Panc1 (cell line): ENCODE data around the gene SLC6A20. TPM values are rescaled to one million over a fixed set of nuclear protein-coding genes. Genes with fewer than 3 reads are reported as not detected.
"Not testable (repeated sequence)": the region's sequence is repeated elsewhere in the genome, so short reads cannot be mapped to it uniquely, and the experiment has no call there.

Experiments used
- ATAC-seq: fragments of 200-7000 bp; cut with Tn5 transposase; 2 replicates; pipeline ENCODE4 v1.9.1; 2020; ENCODE audit warnings: mild to moderate bottlenecking, moderate library complexity
- BruUV-seq: library from RNA; stranded (reverse); fragments of 400-500 nt; replicated peaks from 2 replicates; lab custom pipeline; 2021; lab: Mats Ljungman, UMichigan
- CTCF ChIA-PET: fragments of 300-600 bp; sonication (Branson Sonifier 250); formaldehyde crosslinking; loops from one replicate; lab custom pipeline; 2022; ENCODE audit warnings: antibody characterized with exemption; lab: Charles Lee
- POLR2A ChIA-PET: fragments of 300-600 bp; sonication (Branson Sonifier 250); formaldehyde crosslinking; loops from one replicate; lab custom pipeline; 2022; ENCODE audit warnings: antibody characterized with exemption; lab: Charles Lee
- DNase-seq: peaks from one replicate; pipeline ENCODE4 v3.0.0-alpha.2; 2010; ENCODE audit warnings: low read depth, low spot score
- H3K27ac ChIP-seq: 2 replicates; pipeline ENCODE4 v1.5.1; 2011; ENCODE audit warnings: mild to moderate bottlenecking, low read length, inconsistent platforms
- H3K27me3 ChIP-seq: fragments of 200-500 bp; sonication (Bioruptor generic); 2 replicates; pipeline ENCODE4 v1.6.0; 2014; ENCODE audit warnings: low read length, inconsistent platforms; ENCODE audit not compliant: control insufficient read depth, insufficient read depth
- H3K36me3 ChIP-seq: fragments of 200-500 bp; sonication (Bioruptor generic); 2 replicates; pipeline ENCODE4 v1.5.1; 2014; ENCODE audit warnings: inconsistent platforms, mild to moderate bottlenecking, low read length, moderate library complexity; ENCODE audit not compliant: control insufficient read depth, insufficient read depth
- H3K4me1 ChIP-seq: 2 replicates; pipeline ENCODE4 v1.5.1; 2011; ENCODE audit warnings: inconsistent platforms, mild to moderate bottlenecking, low read length, moderate library complexity; ENCODE audit not compliant: control insufficient read depth, insufficient read depth
- H3K4me3 ChIP-seq, 2 experiments: 2 replicates each; pipeline ENCODE4 v1.5.1; 2011 to 2012; ENCODE audit warnings: low read depth in 2 of 2, low read length in 2 of 2, mild to moderate bottlenecking in 2 of 2, inconsistent platforms in 1 of 2, moderate library complexity in 1 of 2
- H3K9me3 ChIP-seq: fragments of 200-500 bp; sonication (Bioruptor generic); 2 replicates; pipeline ENCODE4 v1.5.1; 2014; ENCODE audit warnings: low read depth, mild to moderate bottlenecking, inconsistent platforms, low read length, moderate library complexity; ENCODE audit not compliant: control insufficient read depth, insufficient read depth
- POLR2AphosphoS5 ChIP-seq: IDR thresholded peaks from 2 replicates; pipeline ENCODE4 v1.6.1; 2012; ENCODE audit warnings: mild to moderate bottlenecking, low read depth, low read length, moderate library complexity
- SIN3A ChIP-seq: IDR thresholded peaks from 2 replicates; pipeline ENCODE4 v1.6.1; 2012; ENCODE audit warnings: low read depth, mild to moderate bottlenecking, low read length, moderate library complexity, borderline replicate concordance; ENCODE audit not compliant: insufficient read depth
- TCF7L2 ChIP-seq: IDR thresholded peaks from 2 replicates; pipeline ENCODE4 v1.6.1; 2011; ENCODE audit warnings: mild to moderate bottlenecking, low read depth, low read length, inconsistent platforms
- in situ Hi-C: cut with HindIII; loops from 2 replicates; pipeline ENCODE4 v1.10.0; 2016; ENCODE audit warnings: low sequenced_read_pairs, low pct_unique_long_range_greater_than_20kb
- intact Hi-C: fragments of 100-400 bp; cut with micrococcal nuclease; formaldehyde crosslinking; loops from one replicate; pipeline ENCODE4 v1.10.0; 2022; ENCODE audit not compliant: unreplicated experiment
- total RNA-seq: library from RNA; stranded (reverse); gene quantifications from one replicate; pipeline ENCODE4 v1.2.1, GENCODE V29; 2021; ENCODE audit not compliant: unreplicated experiment
- TF ChIP-seq, protein P1 (sequence below): fragments of 450-650 bp; IDR thresholded peaks from 2 replicates; pipeline ENCODE4 v1.5.1; 2017; ENCODE audit warnings: mild to moderate bottlenecking
- TF ChIP-seq, protein P2 (sequence below), 2 experiments: IDR thresholded peaks; 2 replicates each; pipeline ENCODE4 v1.6.1; 2011 to 2012; ENCODE audit warnings: low read depth in 2 of 2, control low read depth in 1 of 2, low read length in 1 of 2, mild to moderate bottlenecking in 1 of 2, moderate library complexity in 1 of 2; ENCODE audit not compliant: insufficient read depth in 1 of 2

The SLC6A20 gene
- total RNA-seq, 1 experiment from 2014 or later, result 0.28 TPM

DNA sequence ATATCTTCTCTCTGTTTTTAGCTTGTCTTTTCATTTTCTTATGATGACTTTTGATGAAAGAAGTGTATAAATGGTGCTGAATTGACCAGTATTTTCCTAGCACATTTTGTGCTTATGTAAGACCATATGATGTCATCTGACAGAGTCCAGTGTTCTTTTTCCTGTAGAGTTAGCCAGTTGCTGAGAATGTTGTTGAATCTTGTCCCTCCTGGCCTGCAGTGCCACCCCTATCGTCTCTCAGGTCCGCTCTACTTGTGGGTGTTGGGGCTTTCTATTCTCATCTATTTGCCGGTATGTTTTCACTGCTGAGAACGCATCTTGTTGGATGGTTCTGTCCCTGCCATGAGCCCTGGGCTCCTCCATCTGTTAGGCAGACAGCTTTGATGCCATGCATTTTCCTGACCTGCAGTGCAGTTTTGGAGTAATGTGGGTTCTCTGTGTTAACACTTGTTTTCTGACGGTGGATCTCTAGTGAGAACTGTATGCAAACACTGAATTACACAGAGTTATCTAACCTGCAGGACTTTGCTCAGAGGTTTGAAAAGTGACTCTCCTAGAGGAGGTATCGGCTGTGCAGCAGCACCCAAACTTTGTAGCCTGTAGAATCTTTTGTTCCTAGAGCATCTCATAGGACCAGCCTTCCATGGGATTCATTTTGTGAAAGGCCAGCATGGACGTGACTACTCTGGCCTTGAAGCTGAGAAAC, 44.6 kb downstream of the SLC6A20 start:
- intact Hi-C loops, result no loop called here
- Histone ChIP-seq H3K9me3 (no peaks in the 10 kb centered on the region), H3K27me3 (no peaks in the 10 kb centered on the region), H3K27ac (no peak overlapping the region), H3K36me3 (no peaks in the 10 kb centered on the region), H3K4me1 (no peaks in the 10 kb centered on the region), H3K4me3 (no peak overlapping the region)
- TF ChIP-seq SIN3A (no peak), TCF7L2 (no peak), POLR2AphosphoS5 (no peak)
- TF ChIP-seq, protein P1, sequence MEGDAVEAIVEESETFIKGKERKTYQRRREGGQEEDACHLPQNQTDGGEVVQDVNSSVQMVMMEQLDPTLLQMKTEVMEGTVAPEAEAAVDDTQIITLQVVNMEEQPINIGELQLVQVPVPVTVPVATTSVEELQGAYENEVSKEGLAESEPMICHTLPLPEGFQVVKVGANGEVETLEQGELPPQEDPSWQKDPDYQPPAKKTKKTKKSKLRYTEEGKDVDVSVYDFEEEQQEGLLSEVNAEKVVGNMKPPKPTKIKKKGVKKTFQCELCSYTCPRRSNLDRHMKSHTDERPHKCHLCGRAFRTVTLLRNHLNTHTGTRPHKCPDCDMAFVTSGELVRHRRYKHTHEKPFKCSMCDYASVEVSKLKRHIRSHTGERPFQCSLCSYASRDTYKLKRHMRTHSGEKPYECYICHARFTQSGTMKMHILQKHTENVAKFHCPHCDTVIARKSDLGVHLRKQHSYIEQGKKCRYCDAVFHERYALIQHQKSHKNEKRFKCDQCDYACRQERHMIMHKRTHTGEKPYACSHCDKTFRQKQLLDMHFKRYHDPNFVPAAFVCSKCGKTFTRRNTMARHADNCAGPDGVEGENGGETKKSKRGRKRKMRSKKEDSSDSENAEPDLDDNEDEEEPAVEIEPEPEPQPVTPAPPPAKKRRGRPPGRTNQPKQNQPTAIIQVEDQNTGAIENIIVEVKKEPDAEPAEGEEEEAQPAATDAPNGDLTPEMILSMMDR, result no peak
- TF ChIP-seq, protein P2, sequence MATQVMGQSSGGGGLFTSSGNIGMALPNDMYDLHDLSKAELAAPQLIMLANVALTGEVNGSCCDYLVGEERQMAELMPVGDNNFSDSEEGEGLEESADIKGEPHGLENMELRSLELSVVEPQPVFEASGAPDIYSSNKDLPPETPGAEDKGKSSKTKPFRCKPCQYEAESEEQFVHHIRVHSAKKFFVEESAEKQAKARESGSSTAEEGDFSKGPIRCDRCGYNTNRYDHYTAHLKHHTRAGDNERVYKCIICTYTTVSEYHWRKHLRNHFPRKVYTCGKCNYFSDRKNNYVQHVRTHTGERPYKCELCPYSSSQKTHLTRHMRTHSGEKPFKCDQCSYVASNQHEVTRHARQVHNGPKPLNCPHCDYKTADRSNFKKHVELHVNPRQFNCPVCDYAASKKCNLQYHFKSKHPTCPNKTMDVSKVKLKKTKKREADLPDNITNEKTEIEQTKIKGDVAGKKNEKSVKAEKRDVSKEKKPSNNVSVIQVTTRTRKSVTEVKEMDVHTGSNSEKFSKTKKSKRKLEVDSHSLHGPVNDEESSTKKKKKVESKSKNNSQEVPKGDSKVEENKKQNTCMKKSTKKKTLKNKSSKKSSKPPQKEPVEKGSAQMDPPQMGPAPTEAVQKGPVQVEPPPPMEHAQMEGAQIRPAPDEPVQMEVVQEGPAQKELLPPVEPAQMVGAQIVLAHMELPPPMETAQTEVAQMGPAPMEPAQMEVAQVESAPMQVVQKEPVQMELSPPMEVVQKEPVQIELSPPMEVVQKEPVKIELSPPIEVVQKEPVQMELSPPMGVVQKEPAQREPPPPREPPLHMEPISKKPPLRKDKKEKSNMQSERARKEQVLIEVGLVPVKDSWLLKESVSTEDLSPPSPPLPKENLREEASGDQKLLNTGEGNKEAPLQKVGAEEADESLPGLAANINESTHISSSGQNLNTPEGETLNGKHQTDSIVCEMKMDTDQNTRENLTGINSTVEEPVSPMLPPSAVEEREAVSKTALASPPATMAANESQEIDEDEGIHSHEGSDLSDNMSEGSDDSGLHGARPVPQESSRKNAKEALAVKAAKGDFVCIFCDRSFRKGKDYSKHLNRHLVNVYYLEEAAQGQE (IDR thresholded peaks at IDR 0.05; ENCODE audit: insufficient read depth in 1 of 2, low read depth in 2 of 2, low read length in 1 of 2), result no peak
- POLR2A ChIA-PET, result no interaction called here
- ATAC-seq (no peak), DNase-seq (no peak)
- in situ Hi-C loops, result no loop called here
- no TSS peak for BruUV-seq
- CTCF ChIA-PET, result no interaction called here

DNA sequence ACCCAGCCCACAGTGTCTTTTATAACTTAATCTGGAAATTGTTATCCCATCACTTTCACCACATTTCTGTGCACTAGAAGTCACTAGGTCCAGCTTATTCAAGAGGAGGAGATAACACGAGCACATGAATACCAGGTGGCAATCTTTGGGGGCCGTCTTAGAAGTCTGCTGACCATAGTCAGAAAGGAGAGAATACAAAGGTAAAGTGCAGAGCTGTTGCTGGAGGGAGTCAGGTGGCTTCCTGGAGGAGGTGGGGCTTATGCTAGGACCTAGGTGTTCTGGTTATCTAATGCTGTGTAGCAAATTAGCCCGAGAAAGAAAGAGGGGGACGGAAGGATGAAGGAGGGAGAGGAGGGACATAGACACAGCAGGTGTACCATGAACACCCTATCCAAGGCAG, 46.5 kb downstream of the SLC6A20 start:
- Histone ChIP-seq H3K27ac (no peak overlapping the region), H3K9me3 (no peaks in the 10 kb centered on the region), H3K4me1 (no peaks in the 10 kb centered on the region), H3K4me3 (no peak overlapping the region), H3K36me3 (no peaks in the 10 kb centered on the region), H3K27me3 (no peaks in the 10 kb centered on the region)
- TF ChIP-seq SIN3A (no peak), POLR2AphosphoS5 (no peak), TCF7L2 (no peak)
- TF ChIP-seq, protein P1, result no peak
- TF ChIP-seq, protein P2 (IDR thresholded peaks at IDR 0.05; ENCODE audit: insufficient read depth in 1 of 2, low read depth in 2 of 2, low read length in 1 of 2), result no peak
- intact Hi-C loops, result no loop called here
- no TSS peak for BruUV-seq
- DNase-seq (no peak), ATAC-seq (no peak)
- in situ Hi-C loops, result no loop called here
- ChIA-PET POLR2A (no interaction called here), CTCF (interaction anchor here (0.7 kb wide), 1 partner anchor 179 kb away, joined by 7 read pairs; no protein-coding TSS in a partner anchor)

DNA sequence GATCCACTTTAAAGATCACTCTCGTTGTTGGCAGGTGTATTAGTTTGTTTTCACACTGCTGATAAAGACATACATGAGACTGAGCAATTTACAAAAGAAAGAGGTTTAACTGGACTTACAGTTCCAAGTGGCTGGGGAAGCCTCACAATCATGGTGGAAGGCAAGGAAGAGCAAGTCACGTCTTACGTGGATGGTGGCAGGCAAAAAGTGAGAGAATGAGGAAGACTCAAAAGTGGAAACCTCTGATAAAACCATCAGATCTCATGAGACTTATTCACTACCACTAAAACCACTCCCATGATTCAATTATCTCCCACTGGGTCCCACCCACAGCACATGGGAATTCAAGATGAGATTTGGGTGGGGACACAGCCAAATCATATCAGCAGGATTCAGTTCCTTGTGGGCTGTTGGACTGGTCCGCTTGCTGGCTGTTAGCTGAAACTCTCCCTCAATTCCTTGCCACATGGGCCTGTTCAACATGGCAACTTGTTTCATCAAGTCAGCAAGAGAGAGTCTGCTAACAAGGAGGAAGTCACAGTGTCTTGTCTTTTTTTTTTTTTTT, 47.2 kb downstream of the SLC6A20 start:
- H3K27me3 ChIP-seq, H3K4me3 ChIP-seq, in situ Hi-C loops, POLR2A ChIA-PET, H3K27ac ChIP-seq, BruUV-seq, ATAC-seq, H3K36me3 ChIP-seq, intact Hi-C loops, DNase-seq, H3K4me1 ChIP-seq, H3K9me3 ChIP-seq: not testable (repeated sequence)
- CTCF ChIA-PET, result interaction anchor here (0.7 kb wide), 1 partner anchor 180 kb away, joined by 7 read pairs; no protein-coding TSS in a partner anchor
